HG03575 (cell line): ENCODE results near the gene SERP2.
"Not testable (repeated sequence)": the region's sequence is repeated elsewhere in the genome, so short reads cannot be mapped to it uniquely, and the experiment has no call there.

Source experiments
- ATAC-seq: cut with Tn5 transposase; IDR thresholded peaks from one replicate; pipeline ENCODE4 v1.9.1; 2021; ENCODE audit not compliant: unreplicated experiment, insufficient number of reproducible peaks, low FRiP score; ENCODE audit errors: extremely low read depth

SERP2 gene

GRCh38 chr13:44373601-44374347 is at the start of gene SERP2:
TSS of gene SERP2 (plus strand) at chr13:44373824. CDS start at chr13:44374026, 202 bp downstream.
- ATAC-seq: no peak

GRCh38 chr13:44326961-44327360 is 46.7 kb upstream of the SERP2 start:
- ATAC-seq: no peak

- ATAC-seq: not testable (repeated sequence)
These were observed 44.6 kb upstream of the SERP2 start for GRCh38 chr13:44329041-44329440.

GRCh38 chr13:44329909-44330545 is 43.6 kb upstream of the SERP2 start:
- ATAC-seq: no peak

GRCh38 chr13:44331446-44331845 is 42.2 kb upstream of the SERP2 start:
- no peak for ATAC-seq

GRCh38 chr13:44331912-44332851 is 41.4 kb upstream of the SERP2 start:
- no peak for ATAC-seq

- ATAC-seq: no peak
These were observed 39.5 kb upstream of the SERP2 start for GRCh38 chr13:44333950-44334655.

GRCh38 chr13:44334751-44335150 is 38.9 kb upstream of the SERP2 start:
- ATAC-seq: no peak

GRCh38 chr13:44336934-44337333 is 36.7 kb upstream of the SERP2 start:
- ATAC-seq: no peak

GRCh38 chr13:44337581-44337980 is 36.0 kb upstream of the SERP2 start:
- ATAC-seq: no peak

GRCh38 chr13:44340508-44340907 is 33.1 kb upstream of the SERP2 start:
- no peak for ATAC-seq

GRCh38 chr13:44342741-44343140 is 30.9 kb upstream of the SERP2 start:
- no peak for ATAC-seq

- ATAC-seq: no peak
These were observed 27.1 kb upstream of the SERP2 start for GRCh38 chr13:44346534-44346933.

- ATAC-seq: no peak
These were observed 26.3 kb upstream of the SERP2 start for GRCh38 chr13:44347301-44347700.

- ATAC-seq: no peak
These were observed 25.7 kb upstream of the SERP2 start for GRCh38 chr13:44347949-44348348.

- ATAC-seq: no peak
These were observed 22.7 kb upstream of the SERP2 start for GRCh38 chr13:44350775-44351504.

- ATAC-seq: no peak
These were observed 22.1 kb upstream of the SERP2 start for GRCh38 chr13:44351505-44351854.

- ATAC-seq: no peak
These were observed 21.4 kb upstream of the SERP2 start for GRCh38 chr13:44352202-44352601.
